ENCODE results near the gene ARHGAP10.

Gene ARHGAP10

GRCh38 chr4:147942729-147943128, 210.8 kb downstream of the ARHGAP10 start:
- H3K4me1 ChIP-seq (ENCODE audit: control insufficient read depth, insufficient read depth, low read length): no peaks in the 10 kb centered on the region
- no peaks in the 10 kb centered on the region; the same call in 1 of the 2 replicates for H3K9me3 ChIP-seq (ENCODE audit: control insufficient read depth, insufficient read depth, low read length)
- no CpG with 5 or more reads among the region's 5 CpGs for WGBS (ENCODE audit: insufficient coverage, insufficient read length)
- no peak overlapping the region for H3K27ac ChIP-seq (ENCODE audit: low read length)
- DNase-seq (ENCODE audit: low read depth, low spot score): no peak
- no peaks in the 10 kb centered on the region for H3K27me3 ChIP-seq (ENCODE audit: control insufficient read depth, insufficient read depth, low read length)
- no peak overlapping the region for H3K4me3 ChIP-seq (ENCODE audit: low read length)
- no peaks in the 10 kb centered on the region for H3K36me3 ChIP-seq (ENCODE audit: control insufficient read depth, insufficient read depth, low read length)

- Histone ChIP-seq H3K9me3 (ENCODE audit: control insufficient read depth, insufficient read depth, low read length) (no peaks in the 10 kb centered on the region; the same call in 1 of the 2 replicates), H3K36me3 (ENCODE audit: control insufficient read depth, insufficient read depth, low read length) (no peaks in the 10 kb centered on the region), H3K27me3 (ENCODE audit: control insufficient read depth, insufficient read depth, low read length) (no peaks in the 10 kb centered on the region), H3K4me3 (ENCODE audit: low read length) (no peak overlapping the region), H3K4me1 (ENCODE audit: control insufficient read depth, insufficient read depth, low read length) (no peaks in the 10 kb centered on the region), H3K27ac (ENCODE audit: low read length) (no peak overlapping the region)
- DNase-seq (ENCODE audit: low read depth, low spot score): no peak
- no CpG with 5 or more reads among the region's 3 CpGs for WGBS (ENCODE audit: insufficient coverage, insufficient read length)
These were observed 211.3 kb downstream of the ARHGAP10 start for GRCh38 chr4:147943159-147943638.

GRCh38 chr4:147944249-147944648, 212.4 kb downstream of the ARHGAP10 start:
- H3K36me3 ChIP-seq (ENCODE audit: control insufficient read depth, insufficient read depth, low read length): no peaks in the 10 kb centered on the region
- no CpG with 5 or more reads among the region's 1 CpG for WGBS (ENCODE audit: insufficient coverage, insufficient read length)

GRCh38 chr4:147944670-147945260, 212.9 kb downstream of the ARHGAP10 start:
- H3K27ac ChIP-seq (ENCODE audit: low read length): no peak overlapping the region
- no peaks in the 10 kb centered on the region; the same call in 1 of the 2 replicates for H3K9me3 ChIP-seq (ENCODE audit: control insufficient read depth, insufficient read depth, low read length)
- H3K36me3 ChIP-seq (ENCODE audit: control insufficient read depth, insufficient read depth, low read length): no peaks in the 10 kb centered on the region
- WGBS (ENCODE audit: insufficient coverage, insufficient read length): no CpG with 5 or more reads among the region's 10 CpGs
- H3K4me3 ChIP-seq (ENCODE audit: low read length): no peak overlapping the region
- H3K4me1 ChIP-seq (ENCODE audit: control insufficient read depth, insufficient read depth, low read length): no peaks in the 10 kb centered on the region
- no peaks in the 10 kb centered on the region for H3K27me3 ChIP-seq (ENCODE audit: control insufficient read depth, insufficient read depth, low read length)
- DNase-seq (ENCODE audit: low read depth, low spot score): no peak

More at GRCh38 chr4:147944249-147944648, 212.4 kb downstream of the ARHGAP10 start:
- H3K27me3 ChIP-seq (ENCODE audit: control insufficient read depth, insufficient read depth, low read length): no peaks in the 10 kb centered on the region
- no peak overlapping the region for H3K4me3 ChIP-seq (ENCODE audit: low read length)
- no peaks in the 10 kb centered on the region for H3K4me1 ChIP-seq (ENCODE audit: control insufficient read depth, insufficient read depth, low read length)
- DNase-seq (ENCODE audit: low read depth, low spot score): no peak
- no peaks in the 10 kb centered on the region; the same call in 1 of the 2 replicates for H3K9me3 ChIP-seq (ENCODE audit: control insufficient read depth, insufficient read depth, low read length)
- no peak overlapping the region for H3K27ac ChIP-seq (ENCODE audit: low read length)

GRCh38 chr4:147948336-147948735, 216.4 kb downstream of the ARHGAP10 start:
- no peaks in the 10 kb centered on the region for H3K4me1 ChIP-seq (ENCODE audit: control insufficient read depth, insufficient read depth, low read length)
- no peak overlapping the region for H3K4me3 ChIP-seq (ENCODE audit: low read length)
- no peaks in the 10 kb centered on the region for H3K27me3 ChIP-seq (ENCODE audit: control insufficient read depth, insufficient read depth, low read length)
- H3K27ac ChIP-seq (ENCODE audit: low read length): no peak overlapping the region
- DNase-seq (ENCODE audit: low read depth, low spot score): no peak
- no peaks in the 10 kb centered on the region for H3K36me3 ChIP-seq (ENCODE audit: control insufficient read depth, insufficient read depth, low read length)
- no CpG with 5 or more reads among the region's 5 CpGs for WGBS (ENCODE audit: insufficient coverage, insufficient read length)
- H3K9me3 ChIP-seq (ENCODE audit: control insufficient read depth, insufficient read depth, low read length): no peaks in the 10 kb centered on the region

- no peak overlapping the region for H3K4me3 ChIP-seq (ENCODE audit: low read length)
- no CpG with 5 or more reads among the region's 1 CpG for WGBS (ENCODE audit: insufficient coverage, insufficient read length)
- H3K9me3 ChIP-seq (ENCODE audit: control insufficient read depth, insufficient read depth, low read length): no peaks in the 10 kb centered on the region
- H3K27ac ChIP-seq (ENCODE audit: low read length): no peak overlapping the region
- H3K36me3 ChIP-seq (ENCODE audit: control insufficient read depth, insufficient read depth, low read length): no peaks in the 10 kb centered on the region
- no peaks in the 10 kb centered on the region for H3K4me1 ChIP-seq (ENCODE audit: control insufficient read depth, insufficient read depth, low read length)
- no peaks in the 10 kb centered on the region for H3K27me3 ChIP-seq (ENCODE audit: control insufficient read depth, insufficient read depth, low read length)
- no peak for DNase-seq (ENCODE audit: low read depth, low spot score)
These were observed 218.4 kb downstream of the ARHGAP10 start for GRCh38 chr4:147950261-147950660.

GRCh38 chr4:147950841-147951240, 219.0 kb downstream of the ARHGAP10 start:
- no peaks in the 10 kb centered on the region for H3K36me3 ChIP-seq (ENCODE audit: control insufficient read depth, insufficient read depth, low read length)
- no CpG with 5 or more reads among the region's 2 CpGs for WGBS (ENCODE audit: insufficient coverage, insufficient read length)
- no peak for DNase-seq (ENCODE audit: low read depth, low spot score)
- no peaks in the 10 kb centered on the region for H3K27me3 ChIP-seq (ENCODE audit: control insufficient read depth, insufficient read depth, low read length)
- no peaks in the 10 kb centered on the region for H3K4me1 ChIP-seq (ENCODE audit: control insufficient read depth, insufficient read depth, low read length)
- no peak overlapping the region for H3K27ac ChIP-seq (ENCODE audit: low read length)
- H3K4me3 ChIP-seq (ENCODE audit: low read length): no peak overlapping the region
- H3K9me3 ChIP-seq (ENCODE audit: control insufficient read depth, insufficient read depth, low read length): no peaks in the 10 kb centered on the region

- WGBS (ENCODE audit: insufficient coverage, insufficient read length): no CpG with 5 or more reads among the region's 2 CpGs
- no peak for DNase-seq (ENCODE audit: low read depth, low spot score)
- Histone ChIP-seq H3K4me1 (ENCODE audit: control insufficient read depth, insufficient read depth, low read length) (peaks cover 1% of the 10 kb centered on the region; the same call in 1 of the 2 replicates), H3K9me3 (ENCODE audit: control insufficient read depth, insufficient read depth, low read length) (no peaks in the 10 kb centered on the region), H3K4me3 (ENCODE audit: low read length) (no peak overlapping the region), H3K27ac (ENCODE audit: low read length) (no peak overlapping the region), H3K27me3 (ENCODE audit: control insufficient read depth, insufficient read depth, low read length) (no peaks in the 10 kb centered on the region), H3K36me3 (ENCODE audit: control insufficient read depth, insufficient read depth, low read length) (no peaks in the 10 kb centered on the region)
These were observed 223.0 kb downstream of the ARHGAP10 start for GRCh38 chr4:147954850-147955249.

- DNase-seq (ENCODE audit: low read depth, low spot score): no peak
- no peaks in the 10 kb centered on the region for H3K36me3 ChIP-seq (ENCODE audit: control insufficient read depth, insufficient read depth, low read length)
- H3K27me3 ChIP-seq (ENCODE audit: control insufficient read depth, insufficient read depth, low read length): no peaks in the 10 kb centered on the region
- H3K4me3 ChIP-seq (ENCODE audit: low read length): no peak overlapping the region
- H3K4me1 ChIP-seq (ENCODE audit: control insufficient read depth, insufficient read depth, low read length): peaks cover 1% of the 10 kb centered on the region; the same call in 1 of the 2 replicates
- H3K9me3 ChIP-seq (ENCODE audit: control insufficient read depth, insufficient read depth, low read length): no peaks in the 10 kb centered on the region
- whole genome bisulfite sequencing (ENCODE audit: insufficient coverage, insufficient read length): 100% methylated on average over 2 of the region's 4 CpGs
- H3K27ac ChIP-seq (ENCODE audit: low read length): no peak overlapping the region
These were observed 224.1 kb downstream of the ARHGAP10 start for GRCh38 chr4:147955827-147956558.

- Histone ChIP-seq H3K27me3 (ENCODE audit: control insufficient read depth, insufficient read depth, low read length) (no peaks in the 10 kb centered on the region), H3K9me3 (ENCODE audit: control insufficient read depth, insufficient read depth, low read length) (no peaks in the 10 kb centered on the region), H3K4me1 (ENCODE audit: control insufficient read depth, insufficient read depth, low read length) (peaks cover 1% of the 10 kb centered on the region; the same call in 1 of the 2 replicates), H3K36me3 (ENCODE audit: control insufficient read depth, insufficient read depth, low read length) (no peaks in the 10 kb centered on the region), H3K4me3 (ENCODE audit: low read length) (no peak overlapping the region), H3K27ac (ENCODE audit: low read length) (no peak overlapping the region)
- no peak for DNase-seq (ENCODE audit: low read depth, low spot score)
- WGBS (ENCODE audit: insufficient coverage, insufficient read length): no CpG with 5 or more reads among the region's 3 CpGs
These were observed 225.6 kb downstream of the ARHGAP10 start for GRCh38 chr4:147957446-147957845.
